GM21576 (cell line): ENCODE data around the gene DEPDC7.
"Not testable (repeated sequence)": the region's sequence is repeated elsewhere in the genome, so short reads cannot be mapped to it uniquely, and the experiment has no call there.

Experiments used
- ATAC-seq: cut with Tn5 transposase; IDR thresholded peaks from one replicate; pipeline ENCODE4 v1.9.1; 2021; ENCODE audit warnings: mild to moderate bottlenecking, moderate library complexity; ENCODE audit not compliant: unreplicated experiment

The DEPDC7 gene

DNA sequence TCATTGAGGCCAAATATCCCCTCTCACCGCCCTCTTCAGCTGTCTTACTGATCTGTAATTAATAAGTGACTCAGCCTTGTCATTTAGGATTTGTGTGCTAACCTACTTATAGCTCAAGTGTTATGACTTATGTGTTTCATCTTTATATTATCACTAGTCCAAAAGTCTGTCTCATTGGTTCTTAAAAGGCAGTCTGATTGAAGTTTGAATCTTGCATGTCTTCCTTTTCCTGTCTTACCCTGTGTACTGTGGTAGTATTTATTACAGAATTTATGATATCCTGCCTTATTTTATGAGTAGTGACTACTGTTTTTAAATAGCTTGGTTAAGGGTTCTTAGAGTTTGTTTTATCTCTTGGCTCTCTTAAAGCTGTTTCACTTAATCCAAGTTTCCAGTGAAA, 6.3 kb downstream of the DEPDC7 start:
- ATAC-seq: no peak

- ATAC-seq: no peak
Observed at GRCh38 chr11:33025339-33025722, 9.7 kb downstream of the DEPDC7 start.

DNA sequence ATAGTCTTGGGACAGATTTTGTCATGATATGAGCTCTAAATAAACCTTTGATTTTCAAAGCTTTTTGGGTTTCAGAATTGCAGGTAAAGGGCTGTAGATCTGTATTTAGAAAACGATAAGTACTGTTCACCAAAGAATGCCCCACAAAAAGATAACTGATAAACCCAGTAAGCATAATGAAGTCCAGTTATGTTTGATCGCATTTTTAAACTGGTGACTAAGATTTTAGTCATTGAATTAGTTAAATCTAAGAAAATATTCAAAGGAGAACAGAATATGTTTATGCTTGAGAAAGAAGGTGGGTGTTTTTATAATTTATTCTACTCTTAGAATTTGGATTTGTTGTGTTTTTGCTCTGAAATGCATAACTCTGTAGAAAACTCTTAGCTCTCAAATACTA, 11.6 kb downstream of the DEPDC7 start:
- ATAC-seq: no peak

DNA sequence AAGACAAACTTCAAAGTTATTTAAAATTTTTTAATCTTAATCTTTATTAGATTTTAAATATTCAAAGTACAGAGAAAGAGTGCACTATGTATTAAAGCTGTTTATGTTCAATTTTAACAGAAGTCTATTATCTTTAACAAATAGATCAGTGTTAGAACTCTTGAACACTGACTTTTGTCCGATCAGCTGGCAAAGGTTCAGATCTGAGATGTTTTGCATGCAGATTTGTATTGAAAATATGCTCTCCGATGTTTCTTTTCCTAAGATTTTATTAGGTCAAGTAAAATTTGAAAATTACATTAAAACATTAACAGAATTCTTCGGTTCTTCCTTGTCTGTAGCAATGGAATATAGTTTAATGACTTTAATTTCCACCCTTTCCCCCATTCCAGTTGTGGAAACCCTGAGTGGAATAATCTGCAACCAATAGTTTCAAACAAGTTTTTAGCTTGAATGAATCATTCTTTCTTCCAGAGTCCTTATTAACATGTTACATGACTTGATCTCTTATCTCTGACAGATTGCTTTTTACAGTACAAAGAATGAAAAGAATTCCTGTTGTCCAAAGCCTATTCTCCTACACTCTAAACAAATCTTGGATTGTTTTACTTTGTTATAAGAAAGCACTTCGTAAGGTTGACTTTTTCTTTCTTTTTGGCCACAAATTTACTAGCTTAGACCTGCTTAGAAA, 12.3 kb downstream of the DEPDC7 start:
- ATAC-seq: no peak

DNA sequence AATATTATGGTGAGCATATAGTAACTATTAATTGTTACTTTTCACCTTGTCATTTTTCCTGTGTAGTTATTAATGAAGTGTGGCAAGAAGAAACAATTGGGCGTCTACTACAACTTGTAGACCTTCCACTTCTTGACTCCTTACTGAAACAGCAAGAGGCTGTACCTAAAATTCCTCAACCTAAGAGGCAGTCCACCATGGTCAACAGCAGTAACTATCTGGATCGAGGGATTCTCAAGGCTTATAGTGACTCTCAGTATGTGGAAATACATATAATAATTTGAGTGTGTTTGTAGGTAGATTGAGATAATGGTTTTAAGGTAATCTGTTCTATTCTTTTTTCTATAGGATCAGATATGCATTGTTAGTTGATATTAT, 12.8 kb downstream of the DEPDC7 start:
- ATAC-seq: no peak

- not testable (repeated sequence) for ATAC-seq
Observed at GRCh38 chr11:33029218-33029617, 13.5 kb downstream of the DEPDC7 start.

DNA sequence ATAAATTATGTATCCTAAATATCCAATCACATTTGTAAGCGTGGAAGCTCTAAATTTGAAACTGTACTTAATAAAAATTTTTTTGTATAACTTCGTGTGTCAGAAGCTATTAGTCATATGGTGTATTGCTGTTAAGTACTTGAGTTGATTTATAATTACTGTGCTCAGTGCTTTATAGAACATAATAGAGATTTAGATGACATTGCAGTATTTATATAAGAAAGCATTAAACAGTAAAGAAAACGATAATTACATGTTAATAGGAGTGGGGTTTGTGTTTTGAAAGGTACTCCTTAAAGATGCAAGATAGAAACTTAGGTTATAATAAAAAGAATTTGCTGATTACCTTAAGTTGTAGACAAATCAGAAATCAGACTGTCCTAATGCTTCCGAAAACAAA, 17.8 kb downstream of the DEPDC7 start:
- ATAC-seq: no peak

GRCh38 chr11:33035011-33035410, 19.3 kb downstream of the DEPDC7 start:
- ATAC-seq: no peak

DNA sequence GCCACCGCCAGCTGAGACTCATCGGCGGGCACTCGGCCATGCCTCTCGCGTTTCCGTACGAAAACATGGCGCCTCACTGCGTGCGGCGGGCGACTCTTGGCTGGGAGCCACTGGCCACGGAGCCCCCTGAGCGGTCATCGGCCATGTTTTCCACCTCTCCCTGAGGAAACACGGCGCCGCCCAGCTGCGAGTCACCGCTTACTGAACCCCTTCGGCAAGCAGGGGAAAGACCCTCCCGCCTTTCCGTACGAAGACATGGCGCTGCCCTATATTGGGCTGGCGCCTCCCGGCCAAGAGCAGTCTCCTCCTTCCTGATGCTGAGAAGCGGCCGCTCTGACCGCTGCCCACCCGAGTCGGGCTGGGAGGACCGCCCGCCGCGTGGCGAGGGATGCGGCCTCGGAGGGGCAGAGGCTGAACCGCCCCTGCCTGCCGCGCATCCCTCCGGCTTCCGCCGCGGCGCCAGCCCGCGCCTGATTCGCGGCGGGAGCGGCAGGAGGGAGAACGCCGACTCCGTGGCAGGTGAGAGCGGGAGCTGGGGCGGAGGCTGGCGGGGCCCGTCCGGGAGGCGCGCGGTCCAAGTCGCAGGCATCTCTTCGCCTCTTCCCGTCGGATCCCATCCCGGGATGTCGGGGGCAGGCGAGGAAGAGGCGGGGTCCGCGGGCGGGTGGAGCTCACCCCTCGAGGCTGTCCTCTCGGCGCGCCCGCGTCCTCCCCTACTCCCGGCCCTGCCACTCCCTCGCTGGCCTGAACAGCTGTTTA, 23.8 kb downstream of the DEPDC7 start, which contains the start of gene TCP11L1:
TCP11L1 (plus strand) TSS at position 299 of the 759 bp plus-strand sequence. CDS start 4,202 bp downstream, outside the sequence.
- ATAC-seq: peak; percentile 81

- peak; percentile 13 for ATAC-seq
Observed at GRCh38 chr11:33040033-33040861, 24.6 kb downstream of the DEPDC7 start.

DNA sequence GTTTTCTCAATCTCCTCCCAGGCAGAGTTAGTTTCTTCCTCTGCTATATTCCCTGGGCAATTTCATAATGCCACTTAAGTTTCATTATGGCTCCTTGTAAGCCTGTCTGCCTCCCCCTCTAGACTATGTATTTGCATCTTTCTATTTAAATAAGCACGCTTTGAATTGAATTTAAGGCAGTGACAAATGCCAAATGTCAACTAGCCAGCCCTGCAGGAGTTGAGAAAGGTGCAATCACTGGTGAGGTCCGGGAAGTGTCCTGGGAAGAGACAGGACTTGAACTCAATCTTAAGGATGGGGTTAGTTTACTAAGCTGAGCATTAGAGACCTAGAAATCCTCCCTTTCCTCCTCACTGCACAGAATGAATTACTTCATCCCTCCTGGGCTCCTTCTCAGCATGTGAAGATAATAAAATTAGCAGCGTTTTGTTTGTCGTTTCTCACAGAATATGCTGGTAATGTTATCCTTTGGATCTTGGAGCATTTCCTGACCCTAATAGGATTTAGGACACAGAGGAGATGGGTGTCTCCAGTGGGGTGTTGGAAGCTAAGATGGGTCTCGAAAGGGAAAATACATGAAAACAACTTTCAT, 25.3 kb downstream of the DEPDC7 start:
- no peak for ATAC-seq

DNA sequence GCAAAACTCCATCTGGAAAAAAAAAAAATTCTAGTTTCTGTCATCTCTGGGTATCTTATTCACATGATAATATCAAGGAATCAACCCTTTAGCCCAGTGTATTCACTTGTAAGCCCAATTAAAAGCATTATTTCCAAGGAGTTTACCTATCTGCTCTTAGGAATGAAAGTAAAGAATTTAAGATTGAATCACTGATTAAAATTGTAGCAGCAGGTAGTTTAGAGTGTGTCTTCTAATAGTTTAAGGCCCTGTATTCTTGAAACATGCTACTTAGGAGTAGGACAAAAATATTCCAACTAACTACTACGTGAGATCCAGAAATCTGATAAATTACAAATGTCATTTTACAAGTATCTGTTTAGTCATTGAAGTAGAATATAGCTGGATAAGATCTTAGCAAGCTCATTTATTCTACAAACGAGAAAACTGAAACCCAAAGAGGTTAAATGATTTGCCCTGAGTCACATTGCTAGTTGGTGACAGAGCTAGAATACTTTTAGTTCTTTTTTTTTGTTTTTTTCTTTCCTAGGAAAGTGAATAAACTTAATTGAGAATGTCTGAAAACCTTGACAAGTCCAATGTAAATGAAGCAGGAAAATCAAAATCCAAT, 27.6 kb downstream of the DEPDC7 start:
- no peak for ATAC-seq

DNA sequence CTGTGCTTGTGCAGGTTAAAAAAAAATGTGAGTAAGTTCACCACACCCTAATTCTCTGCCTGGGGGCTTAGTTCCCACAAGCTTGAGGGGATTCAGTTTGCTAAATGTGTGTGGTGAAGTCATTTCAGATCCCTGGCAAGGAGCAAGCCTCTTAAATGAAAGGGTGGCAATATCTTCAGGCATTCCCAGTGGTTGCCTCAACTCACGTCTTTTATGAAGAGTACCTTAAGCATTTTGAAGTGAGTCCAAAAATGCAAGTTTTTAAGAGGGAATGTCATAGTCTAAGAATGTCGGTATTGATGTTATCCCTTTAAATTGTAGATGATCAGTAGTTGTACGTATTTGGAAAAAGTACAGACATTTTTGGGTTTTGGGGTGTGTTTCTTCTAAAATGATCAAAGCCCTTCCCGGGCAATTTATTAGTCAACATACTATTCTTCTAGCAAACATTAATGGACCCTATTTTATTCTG, 28.6 kb downstream of the DEPDC7 start:
- no peak for ATAC-seq

GRCh38 chr11:33045551-33046255, 30.0 kb downstream of the DEPDC7 start:
- ATAC-seq: no peak

DNA sequence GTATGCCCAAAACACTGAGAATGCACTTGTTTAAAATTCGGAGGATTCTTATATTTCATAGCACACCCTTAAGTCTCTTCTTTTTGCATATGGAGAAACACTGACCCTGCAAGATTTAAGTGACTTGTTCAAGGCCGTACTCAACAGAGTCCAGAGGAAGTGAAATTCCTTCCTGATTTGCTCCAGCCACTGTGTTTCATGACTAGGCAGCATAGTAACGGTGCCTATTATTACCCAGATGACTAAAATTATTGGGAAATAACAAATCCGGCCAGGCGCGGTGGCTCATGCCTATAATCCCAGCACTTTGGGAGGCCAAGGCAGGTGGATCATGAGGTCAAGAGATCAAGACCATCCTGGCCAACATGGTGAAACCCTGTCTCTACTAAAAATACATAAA, 33.0 kb downstream of the DEPDC7 start:
- not testable (repeated sequence) for ATAC-seq

- not testable (repeated sequence) for ATAC-seq
Observed at GRCh38 chr11:33049565-33050408, 34.1 kb downstream of the DEPDC7 start.

DNA sequence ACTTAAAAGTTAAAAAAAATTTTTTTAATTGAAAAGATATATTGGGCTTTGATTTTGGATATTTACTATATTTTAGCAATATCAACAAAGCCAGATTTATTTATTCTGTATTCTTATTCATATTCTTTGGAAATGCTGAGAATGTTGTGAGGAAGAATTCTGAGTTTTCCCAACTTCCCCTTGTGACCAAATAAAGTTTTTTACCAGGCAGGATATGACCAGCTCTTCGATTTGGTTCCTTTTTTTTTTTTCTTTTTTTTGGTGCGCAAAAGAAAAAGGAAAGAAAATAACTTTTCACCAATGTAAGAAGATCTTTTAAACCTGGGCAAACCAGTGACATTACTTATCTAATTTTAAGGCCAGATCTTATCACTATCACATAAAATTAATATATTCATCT, 36.6 kb downstream of the DEPDC7 start:
- no peak for ATAC-seq

DNA sequence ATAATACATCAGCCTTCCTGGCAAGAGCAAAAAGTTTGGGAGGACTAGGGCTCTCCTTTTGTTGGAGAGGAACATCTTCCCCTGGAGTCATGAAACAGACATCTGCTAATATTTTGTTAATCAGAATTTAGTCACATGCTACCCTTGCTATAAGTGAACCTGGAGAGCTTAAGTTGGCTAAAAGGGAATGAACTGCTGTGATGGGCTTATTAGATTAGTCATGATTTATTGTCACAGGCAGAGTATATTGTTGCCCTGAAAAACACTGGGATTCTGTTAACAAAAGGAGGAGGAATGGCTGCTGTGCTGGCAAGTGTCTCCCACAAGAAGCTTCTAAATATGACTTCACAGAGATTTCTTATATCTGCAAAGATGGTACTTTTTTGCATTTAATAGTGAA, 39.7 kb downstream of the DEPDC7 start:
- no peak for ATAC-seq

GRCh38 chr11:33057284-33057683, 41.6 kb downstream of the DEPDC7 start:
- ATAC-seq: no peak
